Fibroblast of pulmonary artery (primary cell): Measurements from ENCODE around the gene BANF1.

Source experiments
- DNase-seq: peaks from one replicate; pipeline ENCODE4 v3.0.0-alpha.2; 2010; ENCODE audit warnings: low read depth
- H3K4me3 ChIP-seq: replicated peaks from 2 replicates; pipeline ENCODE4 v1.5.1; 2011; ENCODE audit warnings: low read depth, mild to moderate bottlenecking, control low read depth, low read length, moderate library complexity
- CTCF ChIP-seq: IDR thresholded peaks from 2 replicates; pipeline ENCODE4 v1.5.1; 2011; ENCODE audit warnings: mild to moderate bottlenecking, control low read depth, low read length, inconsistent platforms; ENCODE audit errors: missing control alignments

Gene BANF1

DNA sequence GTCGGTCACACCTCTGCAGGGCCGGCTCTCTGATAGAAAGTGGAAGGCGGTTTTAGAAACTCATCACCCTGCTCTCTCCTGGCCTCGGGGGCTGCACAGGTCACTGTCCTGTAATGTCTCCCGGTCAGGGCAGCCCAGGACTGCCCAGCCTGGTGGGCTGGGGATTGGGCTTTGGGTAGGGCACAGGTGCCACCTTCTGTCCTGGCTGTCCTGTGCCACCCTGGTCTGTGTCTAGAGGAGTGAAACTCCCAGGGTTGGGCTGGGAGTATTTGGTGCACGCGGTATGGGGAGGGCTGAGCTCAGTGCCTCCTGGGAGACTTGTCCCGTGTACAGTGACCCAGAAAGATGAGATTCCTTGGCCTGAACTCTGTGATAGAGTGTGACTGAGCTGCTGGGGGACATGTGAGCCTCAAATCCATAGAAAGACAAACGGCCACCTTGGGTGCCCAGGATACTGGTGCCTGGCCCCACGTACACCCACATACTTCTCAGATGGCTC, 23.0 kb upstream of the BANF1 start:
- DNase-seq: no peak
- no peak for TF ChIP-seq CTCF
- no peak overlapping the region for H3K4me3 ChIP-seq

DNA sequence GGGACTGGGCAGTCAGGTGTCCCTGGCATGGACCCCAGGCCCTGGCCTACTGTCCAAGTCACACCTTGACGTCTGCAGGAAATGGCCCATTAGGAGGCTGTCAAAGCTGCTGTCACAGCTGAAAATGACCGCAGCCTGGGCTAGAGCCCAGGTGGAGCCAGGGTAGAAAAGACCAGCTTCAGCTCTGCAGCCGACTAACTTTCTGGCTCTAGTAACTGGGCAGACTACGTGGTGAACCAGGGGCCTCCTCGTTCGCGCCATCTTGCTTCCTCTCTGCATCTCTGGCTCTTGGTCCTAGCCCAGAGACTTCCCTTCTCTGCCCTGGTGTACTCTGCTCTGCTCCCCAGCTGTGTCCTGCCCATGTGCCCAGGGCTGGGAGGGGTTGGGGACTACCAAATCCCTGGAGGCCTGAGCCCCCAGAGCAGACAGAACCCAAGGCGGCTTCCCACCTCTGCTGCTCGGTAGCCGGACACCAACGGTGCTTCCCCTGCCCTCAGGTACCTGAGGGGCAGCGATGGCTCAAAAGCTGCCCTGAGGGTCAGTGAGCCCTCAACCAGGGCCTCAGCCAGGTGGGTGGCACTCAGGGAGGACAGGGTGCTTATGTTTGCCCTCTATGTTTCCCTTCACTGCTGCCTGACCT, 21.1 kb upstream of the BANF1 start:
- DNase-seq: no peak
- no peak for TF ChIP-seq CTCF
- H3K4me3 ChIP-seq: no peak overlapping the region

DNA sequence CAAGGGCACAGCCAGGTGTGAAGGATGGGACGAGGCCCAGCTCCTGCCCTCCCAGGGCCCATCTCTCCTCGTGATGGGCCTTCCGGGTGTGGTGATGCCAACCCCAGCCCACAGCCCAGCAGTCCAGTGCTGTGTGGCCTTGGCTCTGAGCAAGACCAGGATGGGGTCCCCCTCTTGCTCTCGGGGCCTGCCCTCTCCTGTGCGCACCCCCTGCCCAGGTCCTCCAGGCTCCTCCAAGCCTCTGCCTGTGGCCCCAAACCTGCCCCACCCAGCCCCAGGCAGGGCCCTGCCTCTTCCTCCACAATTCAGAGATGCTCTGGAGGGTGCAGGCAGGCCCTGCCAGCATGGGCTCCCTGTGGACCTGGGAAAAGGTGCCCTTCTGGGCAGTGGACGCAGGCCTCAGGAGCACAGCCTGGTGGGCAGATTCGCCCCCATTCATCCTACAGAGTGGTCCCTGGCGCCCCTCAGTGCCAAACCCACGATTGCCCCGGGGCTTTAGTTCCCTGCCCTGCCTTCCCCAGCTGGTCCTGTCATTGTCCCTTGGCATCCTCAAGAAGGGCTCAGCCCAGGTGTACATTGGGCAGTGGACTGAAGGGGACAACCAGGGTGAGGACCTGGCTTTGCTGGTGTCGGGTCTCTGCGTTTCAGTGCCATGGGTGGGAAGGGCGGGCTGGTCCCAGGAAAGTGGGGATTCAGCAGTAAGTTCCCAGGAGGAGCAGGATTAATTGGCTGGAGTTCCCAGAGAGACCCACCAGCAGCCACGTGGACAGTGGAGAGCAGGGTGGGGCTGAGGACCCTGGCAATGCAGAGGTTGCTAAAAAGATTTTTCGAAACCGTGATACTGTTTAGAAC, 20.1 kb upstream of the BANF1 start:
- DNase-seq: no peak
- no peak for TF ChIP-seq CTCF
- no peak overlapping the region for H3K4me3 ChIP-seq

GRCh38 chr11:65982824-65983588, 19.3 kb upstream of the BANF1 start:
- no peak for TF ChIP-seq CTCF
- no peak overlapping the region for H3K4me3 ChIP-seq
- no peak for DNase-seq

GRCh38 chr11:65983589-65983987, 18.7 kb upstream of the BANF1 start:
- no peak for DNase-seq
- H3K4me3 ChIP-seq: no peak overlapping the region
- no peak for TF ChIP-seq CTCF

DNA sequence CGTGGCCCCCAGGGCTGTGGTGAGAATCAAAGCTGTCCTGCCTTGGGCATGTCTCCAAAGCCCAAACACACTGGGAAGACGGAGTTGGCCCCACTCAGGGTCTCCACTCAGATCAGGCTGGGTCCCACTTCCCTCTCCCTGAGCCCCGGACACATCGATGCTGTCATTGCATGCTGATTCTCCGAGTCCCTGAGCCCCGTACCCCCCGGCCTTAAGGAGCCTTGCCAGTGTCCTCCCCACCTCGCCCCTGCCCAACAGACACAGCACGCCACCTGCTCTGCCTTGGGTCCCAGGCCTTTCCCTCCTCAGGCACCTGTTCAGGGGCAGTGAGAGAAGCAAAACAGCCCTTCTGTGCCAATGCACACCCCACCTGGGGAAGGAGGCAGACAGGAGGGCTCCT, 15.0 kb upstream of the BANF1 start:
- DNase-seq: no peak
- TF ChIP-seq CTCF: no peak
- no peak overlapping the region for H3K4me3 ChIP-seq
